ENCODE data around the gene PRDM1.

- no peak for TF ChIP-seq ZFP30 (CRISPR knock-in tag; IDR thresholded peaks at IDR 0.05)
- TF ChIP-seq TCF4 (CRISPR knock-in tag; IDR thresholded peaks at IDR 0.05; ENCODE audit: borderline replicate concordance), result no peak
- TF ChIP-seq CSDC2 (CRISPR knock-in tag; IDR thresholded peaks at IDR 0.05), result no peak
- TF ChIP-seq TOX (CRISPR knock-in tag; IDR thresholded peaks at IDR 0.05; ENCODE audit: borderline replicate concordance), result no peak
- TF ChIP-seq ZNF70 (CRISPR knock-in tag; IDR thresholded peaks at IDR 0.05), result no peak
- no peak for TF ChIP-seq ZC3H10 (CRISPR knock-in tag; IDR thresholded peaks at IDR 0.05)
- TF ChIP-seq ZNF565 (CRISPR knock-in tag; conservative IDR thresholded peaks at IDR 0.05; ENCODE audit: low read depth), result no peak
- TF ChIP-seq BACH2 (CRISPR knock-in tag; IDR thresholded peaks at IDR 0.05; ENCODE audit: borderline replicate concordance), result no peak
Measured at GRCh38 chr6:106053484-106054205, 32.5 kb upstream of the PRDM1 start.
